ENCODE measurements around the gene IFIT2.
"Not testable (repeated sequence)": the region's sequence is repeated elsewhere in the genome, so short reads cannot be mapped to it uniquely, and the experiment has no call there.

IFIT2 gene

DNA sequence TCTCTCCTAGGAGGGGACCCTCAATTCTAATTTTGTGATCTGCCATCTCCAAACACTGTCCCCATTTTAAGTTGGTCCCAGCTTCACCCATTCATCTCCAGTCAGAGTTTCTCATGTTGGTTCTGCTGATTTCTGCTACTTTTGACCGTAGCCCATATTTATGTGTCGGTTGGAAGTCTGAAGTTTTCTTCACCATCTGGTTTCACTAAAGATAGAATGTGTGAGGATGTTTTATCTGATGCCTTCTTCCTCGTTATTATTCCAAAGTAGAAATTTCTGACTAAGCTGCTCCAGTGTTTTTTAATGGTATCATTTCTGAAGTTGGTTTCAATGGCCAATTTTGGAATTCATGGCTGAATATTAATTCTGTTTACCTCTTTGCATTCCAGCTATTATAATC, 21.3 kb upstream of the IFIT2 start:
- no peak for DNase-seq (ENCODE audit: low read depth)

DNA sequence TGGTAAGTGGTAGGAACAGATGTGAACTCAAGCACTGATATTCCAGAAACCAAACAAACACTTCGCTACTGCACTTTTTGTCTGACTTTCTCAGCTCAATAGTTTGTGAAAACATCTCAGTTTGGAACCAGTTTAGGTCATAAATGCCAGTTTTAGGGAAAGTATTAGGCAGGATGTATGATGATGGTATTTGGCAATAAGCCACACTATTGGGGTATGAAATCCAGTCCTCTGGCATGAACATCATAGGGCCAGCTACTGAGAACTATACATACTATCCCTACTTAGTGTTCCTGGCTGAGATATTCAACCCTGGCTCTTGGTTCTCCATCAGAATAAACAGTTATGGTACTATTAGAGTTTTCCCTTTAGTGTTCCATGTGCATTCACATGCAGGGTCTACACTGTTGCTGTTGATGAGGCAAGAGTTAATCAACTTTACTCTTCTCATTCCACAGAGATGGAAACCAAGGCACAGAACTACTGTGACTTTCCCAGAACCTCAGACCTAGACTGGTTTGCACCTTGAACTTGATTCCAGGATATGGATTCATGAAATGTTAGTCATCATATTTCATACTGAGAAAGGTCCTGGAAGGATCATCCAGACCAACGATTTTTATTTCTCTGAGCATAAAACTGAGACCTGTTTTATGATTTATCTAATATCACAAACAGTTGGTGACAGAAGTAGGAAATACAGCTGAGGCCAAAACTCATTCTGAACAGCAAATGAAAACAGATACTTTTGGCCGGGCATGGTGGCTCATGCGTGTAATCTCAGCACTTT, 20.0 kb upstream of the IFIT2 start:
- no peak for DNase-seq (ENCODE audit: low read depth)

DNA sequence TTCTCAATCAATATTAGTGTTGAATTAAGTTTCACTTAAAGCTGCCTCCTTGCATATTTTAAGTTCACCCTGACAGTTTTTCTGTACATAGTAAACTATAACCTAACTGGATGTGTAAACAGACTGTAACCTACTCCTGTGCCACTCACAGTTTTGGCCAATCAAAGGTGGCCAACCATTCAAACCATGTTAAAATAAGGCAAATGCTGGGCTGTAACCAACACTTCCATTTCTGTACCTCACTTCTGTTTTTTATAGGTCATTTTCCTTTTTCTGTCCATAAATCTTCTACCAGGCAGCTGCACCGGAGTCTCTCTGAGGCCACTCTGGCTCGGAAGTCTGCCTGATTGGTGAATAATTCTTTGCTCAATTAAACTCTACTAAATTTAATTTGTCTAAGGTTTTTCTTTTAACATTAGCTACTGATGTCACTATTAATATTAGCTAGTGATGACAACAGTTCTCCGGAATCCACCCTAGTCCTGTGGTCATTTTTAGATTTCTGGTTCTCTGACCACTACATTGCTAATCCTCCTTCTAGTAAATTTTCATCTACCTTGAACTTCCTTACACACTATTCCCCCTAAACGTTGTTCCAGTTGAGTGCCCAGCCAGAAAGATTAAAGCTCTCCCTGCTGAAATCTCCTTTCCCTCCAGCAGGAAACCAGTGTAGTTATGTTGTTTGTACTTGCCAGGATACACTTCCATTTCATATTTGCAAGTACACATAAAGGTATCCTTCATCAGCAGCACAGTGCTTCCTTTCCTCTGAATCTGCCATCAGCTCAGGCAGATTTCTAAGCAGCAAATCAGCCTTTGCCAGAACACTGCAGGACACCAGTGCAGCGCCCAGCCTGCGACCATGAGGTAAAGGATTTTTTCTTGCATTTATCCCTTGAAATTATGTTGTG, 18.6 kb upstream of the IFIT2 start:
- DNase-seq (ENCODE audit: low read depth), result no peak

DNA sequence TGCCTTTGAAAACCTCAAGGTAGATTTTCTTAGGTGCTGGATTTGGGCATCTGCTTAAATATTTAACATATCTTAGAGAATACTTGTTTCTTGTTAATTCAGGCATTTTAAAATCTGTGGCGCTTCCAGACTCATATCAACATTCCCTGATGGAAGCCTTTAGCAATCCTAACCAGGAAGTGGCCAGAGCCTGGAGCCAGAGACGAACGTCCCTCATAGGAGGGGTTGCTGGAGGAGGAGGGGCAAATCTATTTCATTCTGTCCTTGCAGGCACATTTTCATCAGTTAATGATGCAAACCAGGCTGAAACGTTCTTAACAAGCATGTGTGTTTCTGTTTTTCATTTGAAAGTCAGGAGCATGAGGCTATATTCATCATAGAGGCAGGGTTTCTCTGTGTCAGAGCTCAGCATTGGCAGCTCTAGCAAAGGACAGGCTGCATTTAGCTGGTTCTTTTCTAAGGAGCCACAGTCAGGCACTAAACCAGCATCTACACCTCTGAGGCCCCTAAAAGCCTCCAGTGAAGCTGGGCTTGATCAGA, 17.8 kb upstream of the IFIT2 start:
- no peak for DNase-seq (ENCODE audit: low read depth)

DNA sequence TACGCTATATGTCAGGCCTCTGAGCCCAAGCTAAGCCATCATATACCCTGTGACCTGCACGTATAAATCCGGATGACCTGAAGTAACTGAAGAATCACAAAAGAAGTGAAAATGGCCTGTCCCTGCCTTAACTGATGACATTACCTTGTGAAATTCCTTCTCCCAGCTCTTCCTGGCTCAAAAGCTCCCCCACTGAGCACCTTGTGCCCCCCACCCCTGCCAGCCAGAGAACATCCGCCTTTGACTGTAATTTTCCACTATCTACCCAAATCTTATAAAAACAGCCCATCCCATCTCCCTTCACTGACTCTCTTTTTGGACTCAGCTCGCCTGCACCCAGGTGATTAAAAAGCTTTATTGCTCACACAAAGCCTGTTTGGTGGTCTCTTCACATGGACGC, 17.1 kb upstream of the IFIT2 start:
- not testable (repeated sequence) for DNase-seq (ENCODE audit: low read depth)

DNA sequence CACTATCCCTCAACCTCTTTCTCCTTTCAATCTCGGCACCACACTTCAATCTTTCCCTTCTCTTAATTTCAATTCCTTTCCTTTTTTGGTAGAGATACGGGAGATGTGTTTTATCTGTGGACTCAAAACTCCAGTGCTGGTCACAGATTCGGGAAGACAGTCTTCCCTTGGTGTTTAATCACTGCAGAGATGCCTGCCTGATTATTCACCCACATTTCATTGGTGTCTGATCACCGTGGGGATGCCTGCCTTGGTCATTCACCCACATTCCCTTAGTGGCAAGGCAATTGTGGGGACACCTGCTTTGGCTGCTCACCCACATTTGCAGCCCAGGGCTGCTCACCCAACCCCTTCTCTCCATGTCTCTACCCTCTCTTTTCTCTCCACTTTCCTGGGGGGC, 16.5 kb upstream of the IFIT2 start:
- not testable (repeated sequence) for DNase-seq (ENCODE audit: low read depth)

DNA sequence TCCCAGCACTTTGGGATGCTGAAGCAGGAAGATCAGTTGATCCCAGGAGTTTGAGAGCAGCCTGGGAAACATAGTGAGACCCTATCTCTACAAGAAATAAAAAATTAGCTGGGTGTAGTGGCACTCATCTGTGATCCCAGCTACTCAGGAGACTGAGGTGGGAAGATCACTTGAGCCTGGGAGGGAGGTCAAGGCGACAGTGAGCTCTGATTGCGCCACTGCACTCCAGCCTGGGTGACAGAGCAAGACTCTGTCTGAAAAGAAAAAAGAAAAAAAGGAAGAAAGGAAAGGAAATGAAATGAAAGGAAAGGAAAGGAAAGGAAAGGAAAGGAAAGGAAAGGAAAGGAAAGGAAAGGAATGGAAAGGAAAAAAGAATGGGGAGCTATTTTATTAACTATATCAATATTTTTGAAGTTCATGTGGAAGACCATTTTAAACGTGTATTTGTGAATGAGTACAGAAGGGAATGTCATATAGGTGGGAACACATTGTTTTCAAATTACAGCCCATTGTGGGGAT, 7.1 kb upstream of the IFIT2 start:
- DNase-seq (ENCODE audit: low read depth), result no peak

DNA sequence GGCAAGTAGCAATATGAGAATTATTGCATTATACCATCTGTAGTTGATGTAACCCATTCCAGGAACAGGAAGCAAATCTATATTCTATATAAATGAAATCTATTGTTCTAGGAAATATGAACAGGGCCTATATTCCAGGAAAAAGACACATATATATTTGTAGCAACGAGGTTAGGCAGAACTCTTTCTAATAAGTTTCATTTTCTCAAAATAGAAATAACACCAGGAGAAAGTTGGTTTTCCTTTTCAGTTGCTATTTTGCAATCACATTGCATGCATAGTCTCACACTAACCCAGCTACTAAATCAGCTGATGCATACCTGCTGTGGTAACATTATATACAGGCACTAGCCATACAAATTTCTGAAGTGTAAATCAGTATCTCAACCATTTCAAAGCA, 6.2 kb upstream of the IFIT2 start:
- no peak for DNase-seq (ENCODE audit: low read depth)

DNA sequence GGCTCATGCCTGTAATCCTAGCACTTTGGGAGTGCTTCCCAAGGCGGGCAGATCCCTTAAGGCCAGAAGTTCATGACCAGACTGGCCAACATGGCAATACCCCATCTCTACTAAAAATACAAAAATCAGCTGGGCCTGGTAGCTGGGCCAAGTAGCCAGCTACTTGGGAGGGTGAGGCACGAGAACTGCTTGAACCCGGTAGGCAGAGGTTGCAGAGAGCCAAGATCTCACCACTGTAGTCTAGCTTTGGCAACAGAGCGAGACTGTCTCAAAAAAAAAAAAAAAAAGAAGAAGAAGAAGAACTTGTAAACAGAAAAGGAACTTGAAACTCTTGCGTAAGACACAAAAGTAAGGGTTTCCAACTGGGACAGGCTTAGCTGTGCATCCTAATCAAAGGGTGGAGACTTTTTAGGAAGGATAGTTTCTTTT, 5.6 kb upstream of the IFIT2 start:
- no peak for DNase-seq (ENCODE audit: low read depth)

DNA sequence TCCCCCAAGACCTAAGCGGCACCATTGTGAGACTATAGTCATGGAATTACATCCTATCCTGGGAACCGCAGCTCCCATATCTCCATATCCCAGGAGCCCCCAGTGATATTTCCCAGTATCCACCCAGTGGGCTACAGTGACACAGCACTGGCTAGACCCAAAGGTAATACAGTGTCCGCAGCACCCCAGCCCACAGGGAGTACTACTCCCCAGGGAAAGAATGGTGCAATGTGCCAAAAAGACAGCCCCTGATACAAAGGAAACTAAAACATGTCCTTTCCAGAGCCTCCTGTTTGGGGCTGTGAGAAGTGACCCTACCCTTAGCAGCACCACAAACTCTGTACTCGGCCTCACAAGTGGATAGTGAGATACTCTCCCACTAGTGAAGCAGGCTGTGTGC, 4.5 kb upstream of the IFIT2 start:
- no peak for DNase-seq (ENCODE audit: low read depth)

DNA sequence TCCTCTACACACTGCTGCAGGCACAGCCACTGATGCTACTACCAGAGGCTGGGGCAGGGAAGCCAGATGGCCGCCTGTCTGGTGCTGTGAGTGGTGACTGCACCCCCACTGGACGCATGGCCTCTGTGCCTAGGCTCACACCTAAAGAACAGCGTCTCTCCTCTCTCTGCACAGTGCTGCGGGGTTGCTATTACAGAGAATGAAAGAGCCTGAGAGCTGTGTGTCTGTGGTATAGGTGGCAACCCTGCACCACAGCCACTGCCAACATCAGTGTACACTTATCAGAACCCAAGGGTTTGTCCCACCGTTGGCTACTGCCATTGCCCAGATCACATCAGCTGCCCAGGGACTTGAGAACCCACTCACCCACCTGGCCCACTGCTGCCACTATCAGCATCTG, 4.1 kb upstream of the IFIT2 start:
- DNase-seq (ENCODE audit: low read depth), result no peak

DNA sequence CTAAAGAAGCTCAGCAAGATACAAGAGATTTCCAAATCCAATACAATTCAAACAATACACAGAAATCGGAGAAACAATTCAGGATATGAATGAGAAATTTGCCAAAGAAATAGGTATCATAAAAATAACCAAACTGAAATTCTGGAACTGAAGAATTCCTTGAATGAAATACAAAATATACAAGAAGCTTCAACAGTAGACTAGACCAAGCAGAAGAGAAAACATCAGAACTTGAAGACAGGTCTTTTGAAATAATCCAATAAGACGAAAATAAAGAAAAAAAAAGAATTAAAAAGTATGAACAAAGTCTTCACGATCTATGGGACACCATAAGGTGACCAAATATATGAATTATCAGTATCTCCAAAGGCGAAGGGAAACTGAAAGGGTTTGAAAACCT, 2.8 kb upstream of the IFIT2 start:
- DNase-seq (ENCODE audit: low read depth), result no peak

DNA sequence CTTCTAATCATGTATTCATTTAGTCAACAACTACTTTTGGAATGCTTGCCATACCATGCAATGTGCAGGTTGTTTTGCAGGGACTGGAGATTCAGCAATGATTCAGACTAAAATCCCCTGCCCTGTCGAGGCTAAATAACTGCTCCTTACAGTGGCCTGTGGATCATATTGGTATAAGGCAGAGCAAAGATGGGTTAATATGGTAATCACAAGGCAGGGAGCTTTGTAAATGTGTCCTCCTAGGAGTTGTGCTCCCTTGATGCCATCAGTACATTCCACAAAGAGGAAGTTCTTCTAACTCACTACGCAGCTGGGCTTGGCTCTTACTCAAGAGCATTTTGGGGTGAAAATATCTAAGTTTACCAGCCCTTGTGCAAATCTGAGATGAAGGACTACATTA, 614 bp upstream of the IFIT2 start:
- DNase-seq (ENCODE audit: low read depth), result no peak

DNA sequence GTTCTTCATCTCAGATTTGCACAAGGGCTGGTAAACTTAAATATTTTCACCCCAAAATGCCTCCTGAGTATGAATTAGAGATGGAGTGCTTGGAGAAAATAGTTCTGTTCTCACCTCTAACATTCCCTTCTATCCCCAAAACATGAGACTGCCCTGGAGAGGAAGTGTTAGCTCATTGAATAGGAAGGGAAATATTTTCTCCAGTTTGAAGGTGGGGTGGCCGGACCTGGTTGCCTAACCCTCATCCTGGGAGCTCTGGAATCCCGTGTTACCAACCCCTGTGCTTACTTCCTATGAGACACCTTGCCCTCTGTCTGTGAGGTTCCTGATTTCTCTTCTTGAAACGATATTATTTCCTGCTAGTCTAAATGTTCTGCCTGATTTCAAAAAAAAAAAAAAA, 779 bp downstream of the IFIT2 start:
- DNase-seq (ENCODE audit: low read depth), result no peak

DNA sequence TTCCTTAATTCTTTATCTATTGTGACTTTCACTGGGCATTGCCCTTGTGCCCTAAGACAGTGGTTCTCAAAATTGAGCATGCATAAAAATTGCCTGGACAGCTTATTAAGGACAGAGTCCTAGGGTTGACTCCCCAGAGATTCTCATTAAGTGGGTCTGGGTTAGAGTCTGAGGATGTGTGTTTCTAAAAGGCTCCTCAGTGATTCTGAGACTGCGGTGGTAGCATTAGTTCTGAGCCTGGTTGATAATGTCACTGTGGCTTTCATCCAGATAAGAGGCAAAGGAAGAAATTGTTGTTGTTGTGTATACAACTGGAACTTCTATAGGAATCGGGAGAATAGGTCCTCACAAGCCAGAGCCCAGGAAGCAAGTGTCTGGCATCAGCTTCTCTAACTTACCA, 1.3 kb downstream of the IFIT2 start:
- no peak for DNase-seq (ENCODE audit: low read depth)

DNA sequence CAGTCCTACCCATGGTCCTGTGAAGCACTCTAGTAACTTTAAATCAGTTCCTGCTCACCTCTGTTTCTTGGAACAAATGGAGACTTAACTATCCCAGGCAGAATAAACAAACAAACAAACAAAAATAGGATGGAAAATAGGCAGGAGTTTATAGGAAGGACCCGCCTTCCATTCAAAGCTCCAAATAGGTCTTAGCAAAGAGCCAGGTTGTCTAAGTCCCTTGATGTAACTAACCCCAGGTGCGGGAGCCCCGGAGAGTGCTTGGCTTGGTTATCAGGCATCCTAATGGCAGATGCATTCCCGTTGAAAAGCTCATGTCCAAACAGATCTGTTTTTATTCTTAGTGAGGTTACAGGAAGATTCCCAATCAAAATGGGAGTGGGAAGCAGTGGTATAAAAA, 2.2 kb downstream of the IFIT2 start:
- no peak for DNase-seq (ENCODE audit: low read depth)

DNA sequence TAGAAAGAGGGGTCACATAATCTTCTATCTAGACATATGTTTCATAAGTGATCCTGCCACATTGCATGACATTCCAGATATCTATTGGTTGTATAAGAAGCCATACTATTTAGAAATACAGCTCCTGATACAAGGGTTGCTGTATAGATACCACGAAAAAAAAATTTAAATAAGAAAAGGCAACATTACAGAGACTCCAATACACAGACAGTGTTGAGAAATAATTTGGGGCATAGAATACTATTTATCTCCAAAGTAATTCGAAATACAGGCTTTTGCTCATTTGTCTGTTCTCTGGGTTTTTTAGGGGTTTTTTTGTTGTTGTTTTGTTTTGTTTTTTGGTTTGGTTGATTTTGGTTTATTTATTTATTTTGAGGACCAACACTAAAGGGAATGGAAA, 2.6 kb downstream of the IFIT2 start:
- no peak for DNase-seq (ENCODE audit: low read depth)

DNA sequence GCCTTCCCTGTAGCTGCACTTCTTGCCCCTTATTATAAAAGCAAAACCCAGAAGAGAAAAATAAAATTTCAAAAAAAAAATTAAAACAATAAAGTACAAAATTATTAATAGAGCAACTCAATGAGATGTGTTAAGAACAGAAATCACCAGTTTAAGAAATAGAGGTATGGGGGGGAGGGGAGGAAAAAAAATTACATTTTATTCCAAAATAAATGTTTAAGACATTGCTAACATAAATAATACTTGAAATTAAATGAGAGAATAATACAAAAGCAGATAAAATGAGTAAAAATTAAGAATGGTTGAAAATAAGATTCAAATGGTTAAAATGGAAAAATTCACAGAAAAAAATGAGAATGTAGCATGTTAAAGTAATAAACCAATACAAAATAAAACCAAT, 3.1 kb downstream of the IFIT2 start:
- DNase-seq (ENCODE audit: low read depth), result no peak

DNA sequence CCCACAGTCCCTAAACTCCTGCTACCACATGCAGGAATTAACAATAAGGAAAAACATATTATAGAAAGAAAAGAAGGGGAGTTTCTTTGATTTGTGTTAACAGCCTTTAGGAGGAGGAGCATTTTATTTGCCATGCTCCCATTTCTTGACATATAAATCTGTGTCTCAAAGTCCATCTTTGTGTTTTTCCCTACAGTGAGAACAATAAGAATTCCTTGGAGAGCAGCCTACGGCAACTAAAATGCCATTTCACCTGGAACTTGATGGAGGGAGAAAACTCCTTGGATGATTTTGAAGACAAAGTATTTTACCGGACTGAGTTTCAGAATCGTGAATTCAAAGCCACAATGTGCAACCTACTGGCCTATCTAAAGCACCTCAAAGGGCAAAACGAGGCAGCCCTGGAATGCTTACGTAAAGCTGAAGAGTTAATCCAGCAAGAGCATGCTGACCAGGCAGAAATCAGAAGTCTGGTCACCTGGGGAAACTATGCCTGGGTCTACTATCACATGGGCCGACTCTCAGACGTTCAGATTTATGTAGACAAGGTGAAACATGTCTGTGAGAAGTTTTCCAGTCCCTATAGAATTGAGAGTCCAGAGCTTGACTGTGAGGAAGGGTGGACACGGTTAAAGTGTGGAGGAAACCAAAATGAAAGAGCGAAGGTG, 4.1 kb downstream of the IFIT2 start:
- DNase-seq (ENCODE audit: low read depth), result no peak

DNA sequence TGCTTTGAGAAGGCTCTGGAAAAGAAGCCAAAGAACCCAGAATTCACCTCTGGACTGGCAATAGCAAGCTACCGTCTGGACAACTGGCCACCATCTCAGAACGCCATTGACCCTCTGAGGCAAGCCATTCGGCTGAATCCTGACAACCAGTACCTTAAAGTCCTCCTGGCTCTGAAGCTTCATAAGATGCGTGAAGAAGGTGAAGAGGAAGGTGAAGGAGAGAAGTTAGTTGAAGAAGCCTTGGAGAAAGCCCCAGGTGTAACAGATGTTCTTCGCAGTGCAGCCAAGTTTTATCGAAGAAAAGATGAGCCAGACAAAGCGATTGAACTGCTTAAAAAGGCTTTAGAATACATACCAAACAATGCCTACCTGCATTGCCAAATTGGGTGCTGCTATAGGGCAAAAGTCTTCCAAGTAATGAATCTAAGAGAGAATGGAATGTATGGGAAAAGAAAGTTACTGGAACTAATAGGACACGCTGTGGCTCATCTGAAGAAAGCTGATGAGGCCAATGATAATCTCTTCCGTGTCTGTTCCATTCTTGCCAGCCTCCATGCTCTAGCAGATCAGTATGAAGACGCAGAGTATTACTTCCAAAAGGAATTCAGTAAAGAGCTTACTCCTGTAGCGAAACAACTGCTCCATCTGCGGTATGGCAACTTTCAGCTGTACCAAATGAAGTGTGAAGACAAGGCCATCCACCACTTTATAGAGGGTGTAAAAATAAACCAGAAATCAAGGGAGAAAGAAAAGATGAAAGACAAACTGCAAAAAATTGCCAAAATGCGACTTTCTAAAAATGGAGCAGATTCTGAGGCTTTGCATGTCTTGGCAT, 4.8 kb downstream of the IFIT2 start:
- DNase-seq (ENCODE audit: low read depth), result no peak

DNA sequence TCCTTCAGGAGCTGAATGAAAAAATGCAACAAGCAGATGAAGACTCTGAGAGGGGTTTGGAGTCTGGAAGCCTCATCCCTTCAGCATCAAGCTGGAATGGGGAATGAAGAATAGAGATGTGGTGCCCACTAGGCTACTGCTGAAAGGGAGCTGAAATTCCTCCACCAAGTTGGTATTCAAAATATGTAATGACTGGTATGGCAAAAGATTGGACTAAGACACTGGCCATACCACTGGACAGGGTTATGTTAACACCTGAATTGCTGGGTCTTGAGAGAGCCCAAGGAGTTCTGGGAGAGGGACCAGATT, 5.4 kb downstream of the IFIT2 start:
- no peak for DNase-seq (ENCODE audit: low read depth)

DNA sequence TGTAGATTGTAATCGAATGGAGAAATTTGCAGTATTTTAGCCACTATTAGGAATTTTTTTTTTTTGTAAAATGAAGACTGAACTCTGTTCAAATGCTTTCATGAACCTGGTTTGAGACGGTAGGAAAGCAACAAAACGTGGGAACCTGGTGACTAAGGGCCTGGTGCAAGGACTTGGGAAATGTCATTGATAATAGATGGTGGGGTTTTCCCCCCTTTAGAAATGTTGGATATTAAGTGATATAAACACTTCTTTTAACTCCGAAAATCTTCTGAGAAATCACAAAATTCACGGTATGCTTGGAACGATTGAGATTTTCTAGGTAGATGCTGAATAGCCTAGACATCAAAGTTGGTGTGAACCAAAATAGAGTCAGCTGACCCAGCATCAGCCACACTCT, 6.4 kb downstream of the IFIT2 start:
- DNase-seq (ENCODE audit: low read depth), result no peak

Measured in HS-5 (cell line).